GM08714 (cell line): ENCODE data around the gene DNALI1.
"Not testable (repeated sequence)": the region's sequence is repeated elsewhere in the genome, so short reads cannot be mapped to it uniquely, and the experiment has no call there.

ENCODE experiments used
- H3K4me3 ChIP-seq: fragments of 200-500 bp; sonication (Bioruptor generic); 2 replicates; pipeline ENCODE4 v1.5.1; 2014; ENCODE audit warnings: mild to moderate bottlenecking, low read length, inconsistent platforms
- ZNF274 ChIP-seq: IDR thresholded peaks from 2 replicates; pipeline ENCODE4 v1.6.1; 2012; ENCODE audit warnings: mild to moderate bottlenecking, low read depth, low read length

DNALI1 gene

GRCh38 chr1:37564892-37565291 lies 8.2 kb downstream of the DNALI1 start:
- H3K4me3 ChIP-seq, result no peak overlapping the region
- no peak for TF ChIP-seq ZNF274

- TF ChIP-seq ZNF274, result no peak
- no peak overlapping the region for H3K4me3 ChIP-seq
These were observed 10.3 kb downstream of the DNALI1 start for GRCh38 chr1:37567023-37567422.

DNA sequence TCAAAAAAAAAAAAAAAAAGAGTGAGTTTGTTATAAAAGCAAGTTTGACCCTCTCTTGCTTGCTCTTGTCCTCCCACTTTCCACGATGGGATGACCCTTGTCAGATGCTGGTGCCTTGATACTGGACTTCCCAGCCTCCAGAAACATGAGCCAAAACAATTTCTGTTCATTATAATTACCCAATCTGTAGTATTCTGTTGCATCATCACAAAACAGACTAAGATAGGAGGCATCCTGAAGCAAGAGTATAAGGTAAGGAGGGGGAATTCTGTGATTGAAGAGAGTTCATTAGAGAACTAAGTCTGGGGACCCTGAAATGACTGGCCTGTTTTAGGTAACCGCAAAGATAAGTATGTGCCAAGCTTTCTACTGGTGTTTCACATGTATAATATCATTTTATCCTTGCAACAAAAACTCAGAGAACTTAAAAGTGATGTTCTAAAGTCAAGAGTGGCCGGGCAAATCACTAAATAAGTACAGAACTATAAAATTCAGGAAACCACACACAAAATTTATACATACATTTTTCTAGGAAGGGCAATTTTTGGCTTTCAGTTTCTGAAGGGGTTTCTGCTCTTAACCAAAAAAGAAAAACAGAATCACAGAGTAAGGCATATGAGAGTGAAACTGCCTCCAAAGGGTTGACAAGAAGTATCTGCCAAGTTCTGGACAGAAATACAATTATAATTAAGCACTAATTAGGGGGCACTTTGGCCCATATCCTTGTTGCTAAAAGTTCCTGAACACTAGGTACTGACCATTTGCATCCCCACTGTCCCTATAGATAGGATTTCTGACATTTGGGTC lies 14.0 kb downstream of the DNALI1 start:
- H3K4me3 ChIP-seq, result no peak overlapping the region
- TF ChIP-seq ZNF274, result no peak

GRCh38 chr1:37574834-37575480 lies 18.2 kb downstream of the DNALI1 start:
- no peak for TF ChIP-seq ZNF274

GRCh38 chr1:37575692-37576091 lies 19.0 kb downstream of the DNALI1 start:
- no peak for TF ChIP-seq ZNF274
- H3K4me3 ChIP-seq, result no peak overlapping the region

More at GRCh38 chr1:37574834-37575480, 18.2 kb downstream of the DNALI1 start:
- H3K4me3 ChIP-seq, result no peak overlapping the region

DNA sequence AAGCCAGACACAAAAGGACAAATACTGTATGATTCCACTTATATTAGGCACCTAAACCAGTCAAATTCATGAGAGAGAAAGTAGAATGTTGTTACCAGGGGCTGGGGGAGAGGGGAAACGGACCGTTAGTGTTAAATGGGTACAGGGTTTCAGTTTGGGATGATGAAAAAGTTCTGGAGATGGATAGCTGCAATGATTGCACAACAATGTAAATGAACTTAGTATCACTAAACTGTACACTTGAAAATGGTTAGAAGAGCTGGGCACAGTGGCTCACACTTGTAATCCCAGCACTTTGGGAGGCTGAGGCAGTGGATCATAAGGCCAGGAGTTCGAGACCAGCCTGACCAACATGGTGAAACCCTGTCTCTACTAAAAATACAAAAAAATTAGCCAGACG lies 27.8 kb downstream of the DNALI1 start:
- H3K4me3 ChIP-seq, result not testable (repeated sequence)

DNA sequence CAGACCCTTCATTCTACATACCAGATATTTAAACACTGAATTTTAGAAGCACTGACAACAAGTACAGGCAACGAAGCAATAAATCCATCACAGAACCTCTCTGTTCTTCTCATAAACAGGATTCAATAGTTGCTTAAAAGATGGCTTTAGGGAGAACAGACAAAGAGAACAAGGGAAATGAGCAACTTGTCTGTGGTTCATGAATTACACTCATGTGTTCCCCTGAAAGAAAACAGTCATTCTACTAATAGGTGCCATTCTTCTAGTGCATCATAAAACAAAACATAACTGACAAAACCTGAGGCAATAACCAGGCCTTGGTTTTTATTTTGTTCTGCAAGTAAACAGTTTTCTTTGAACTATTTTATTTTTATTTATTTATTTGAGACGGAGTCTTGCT lies 32.2 kb downstream of the DNALI1 start:
- TF ChIP-seq ZNF274, result no peak
- H3K4me3 ChIP-seq, result no peak overlapping the region

DNA sequence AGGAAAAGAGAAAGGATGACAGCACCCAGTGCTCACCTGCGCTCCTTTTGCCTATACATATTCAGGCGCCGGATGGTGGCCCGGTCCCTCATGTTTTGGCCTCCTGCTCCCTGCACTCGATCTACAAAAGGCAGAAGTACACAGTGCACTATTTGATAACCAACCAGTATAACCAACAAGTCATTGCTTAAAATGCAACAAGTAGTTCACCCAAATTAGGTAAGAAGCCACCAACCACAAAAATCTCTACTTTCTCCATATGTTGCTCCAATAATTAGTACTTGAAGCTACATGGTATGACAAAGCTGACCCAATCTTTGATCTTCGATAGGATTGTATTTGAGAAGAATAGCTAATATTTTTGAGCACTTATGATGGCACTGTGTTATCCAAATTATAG lies 37.0 kb downstream of the DNALI1 start:
- H3K4me3 ChIP-seq, result no peak overlapping the region
- no peak for TF ChIP-seq ZNF274

GRCh38 chr1:37595440-37596181 lies 38.9 kb downstream of the DNALI1 start, which contains the start of gene GNL2:
GNL2 (minus strand) TSS chr1:37595937; CDS start chr1:37595822, 115 bp downstream.
- H3K4me3 ChIP-seq, result peak within 1 kb of the TSS; percentile 92
- no peak for TF ChIP-seq ZNF274

DNA sequence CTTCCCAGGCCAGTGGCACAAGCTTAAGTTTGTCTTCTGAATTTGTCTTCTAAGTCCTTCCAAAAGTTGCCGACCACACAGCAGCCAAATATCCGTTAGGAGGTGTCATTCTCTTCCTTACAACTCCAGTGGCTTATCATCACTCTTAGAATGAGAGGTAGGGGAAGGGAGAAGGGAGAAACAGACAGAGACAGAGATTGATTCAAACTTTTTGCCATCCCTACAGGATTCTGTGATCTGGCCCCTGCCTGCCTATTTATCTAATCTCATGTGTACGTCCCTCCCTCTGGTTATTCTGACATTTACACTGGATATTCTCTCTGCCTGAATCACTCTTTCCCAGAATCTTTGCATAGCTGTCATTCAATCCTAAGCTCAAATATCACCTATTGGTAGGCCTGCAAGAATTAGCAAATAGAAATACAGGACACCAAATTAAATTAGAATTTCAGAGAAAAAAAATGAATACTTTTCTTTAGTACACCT lies 39.5 kb downstream of the DNALI1 start:
- TF ChIP-seq ZNF274, result no peak
- peak overlapping the region; percentile 65; the same call in 1 of the 2 replicates for H3K4me3 ChIP-seq

GRCh38 chr1:37599940-37600339 lies 43.2 kb downstream of the DNALI1 start:
- no peak overlapping the region for H3K4me3 ChIP-seq
- TF ChIP-seq ZNF274, result no peak

DNA sequence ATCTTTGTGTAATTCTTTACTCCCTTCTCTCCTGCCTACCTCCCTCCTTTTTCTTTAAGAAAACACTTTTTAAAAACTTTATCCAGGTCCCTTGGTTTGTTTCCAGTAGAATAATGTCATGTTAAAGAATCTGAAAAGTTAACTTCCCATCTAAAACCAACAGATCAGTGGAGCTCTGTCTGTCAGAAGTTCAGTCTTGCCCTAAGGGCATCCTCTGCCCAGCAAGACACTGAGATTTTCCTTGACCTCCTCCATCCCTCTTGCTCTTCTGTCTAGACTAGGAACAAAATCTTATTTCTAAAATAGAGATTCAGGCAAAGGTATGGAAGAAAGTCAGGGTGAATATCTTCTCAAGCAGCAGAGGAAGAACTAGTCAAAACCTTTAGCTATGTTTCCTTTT lies 44.7 kb downstream of the DNALI1 start:
- H3K4me3 ChIP-seq, result no peak overlapping the region
- no peak for TF ChIP-seq ZNF274

DNA sequence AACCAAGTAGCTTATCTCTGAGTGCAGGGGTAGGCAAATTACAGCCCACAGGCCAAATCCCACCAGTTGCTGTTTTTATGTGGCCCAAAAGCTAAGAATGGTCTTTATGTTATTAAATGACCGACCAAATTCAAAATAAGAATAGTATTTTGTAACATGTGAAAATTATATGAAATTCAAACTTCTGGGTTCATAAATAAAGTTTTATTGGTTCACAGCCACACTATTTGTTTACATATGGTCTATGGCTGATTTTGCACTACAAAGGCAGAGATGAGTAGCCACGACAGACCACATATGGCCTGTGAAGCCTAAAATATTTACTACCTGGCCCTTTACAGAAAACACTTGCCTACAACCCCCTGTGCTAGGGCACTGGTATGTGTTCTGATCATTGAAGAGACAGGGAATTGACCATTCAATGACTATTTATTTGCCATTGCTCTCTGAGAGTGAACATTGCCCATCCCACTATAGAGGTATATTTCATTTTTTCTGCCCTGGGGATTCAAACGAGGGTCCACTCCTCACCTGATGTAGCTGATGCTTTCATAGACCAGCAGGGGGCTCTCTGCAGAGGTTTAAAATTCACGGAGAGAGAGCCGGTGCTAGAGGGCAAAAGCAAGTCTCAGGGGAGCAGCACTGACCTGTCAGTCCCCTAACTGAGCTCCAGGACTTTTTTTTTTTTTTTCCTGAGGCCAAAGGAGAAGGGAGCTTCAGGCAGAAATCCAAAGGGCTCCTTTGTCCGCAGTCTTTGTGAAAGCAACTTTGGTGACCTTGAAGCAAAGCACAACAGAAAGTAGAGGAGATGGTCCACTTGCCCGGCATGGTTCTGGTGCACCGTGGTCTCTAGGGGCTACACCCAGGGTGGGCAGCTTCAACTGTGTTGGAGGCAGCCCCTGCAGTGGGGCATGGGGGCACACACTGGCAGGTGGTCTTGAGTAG lies 46.3 kb downstream of the DNALI1 start:
- no peak for TF ChIP-seq ZNF274
- H3K4me3 ChIP-seq, result no peak overlapping the region
